Measurements from ENCODE around the gene TPD52L2.

The TPD52L2 gene

DNA sequence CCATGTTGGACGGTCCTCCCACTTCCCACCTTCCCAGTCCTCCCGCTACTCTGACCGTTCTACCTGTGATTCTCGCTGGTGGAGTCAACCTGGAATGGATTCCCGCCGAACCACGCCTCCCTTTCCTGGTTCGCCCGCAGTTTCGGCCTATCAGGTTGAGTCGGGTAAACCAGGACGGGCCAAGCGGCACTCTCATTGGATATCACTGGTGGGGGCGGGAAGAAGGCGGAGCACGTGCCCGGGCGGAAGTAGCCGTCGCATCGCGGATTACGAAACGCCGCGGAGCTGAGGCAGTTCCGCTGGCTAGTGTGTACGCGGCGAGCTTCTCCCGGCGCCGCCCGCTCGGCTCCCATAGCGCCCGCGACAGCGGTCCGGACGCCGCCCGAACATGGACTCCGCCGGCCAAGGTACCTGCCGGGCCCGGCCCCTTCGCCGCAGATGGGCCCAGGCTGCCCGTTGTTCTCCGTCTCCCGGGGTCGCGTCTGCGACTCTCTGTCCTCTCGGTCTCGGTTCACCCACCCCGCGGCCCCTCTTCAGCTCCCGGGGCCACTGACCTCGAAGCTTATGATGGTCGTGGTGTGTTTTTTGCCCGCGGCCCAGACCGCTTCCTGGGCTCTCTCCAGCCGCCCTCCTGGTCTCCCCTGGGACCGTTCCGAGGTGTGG, at the start of gene TPD52L2:
TSS of gene TPD52L2 (plus strand) at position 293 of the 663 bp plus-strand sequence. CDS start at position 389, 96 bp downstream.
- DNase-seq (ENCODE audit: low read depth), result peak; percentile 98

DNA sequence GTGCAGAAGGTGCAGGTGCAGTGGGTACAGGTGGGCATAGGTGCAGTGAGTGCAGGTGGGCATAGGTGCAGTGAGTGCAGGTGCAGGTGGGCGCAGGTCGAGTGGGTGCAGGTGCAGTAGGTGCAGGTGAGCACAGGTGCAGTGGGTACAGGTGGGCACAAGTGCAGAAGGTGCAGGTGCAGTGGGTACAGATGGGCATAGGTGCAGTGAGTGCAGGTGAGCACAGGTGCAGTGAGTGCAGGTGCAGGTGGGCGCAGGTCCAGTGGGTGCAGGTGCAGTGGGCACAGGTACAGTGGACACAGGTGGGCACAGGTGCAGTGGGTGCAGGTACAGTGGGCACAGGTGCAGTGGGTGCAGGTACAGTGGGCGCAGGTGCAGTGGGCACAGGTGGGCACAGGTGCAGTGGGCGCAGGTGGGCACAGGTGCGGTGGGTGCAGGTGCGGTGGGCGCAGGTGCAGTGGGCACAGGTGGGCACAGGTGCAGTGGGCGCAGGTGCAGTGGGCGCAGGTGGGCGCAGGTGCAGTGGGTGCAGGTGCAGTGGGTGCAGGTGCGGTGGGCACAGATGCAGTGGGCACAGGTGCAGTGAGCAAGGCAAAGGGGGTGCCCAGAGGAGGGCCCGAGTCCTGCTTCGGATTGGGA, 49.3 kb upstream of the TPD52L2 start:
- no peak for DNase-seq (ENCODE audit: low read depth)

DNA sequence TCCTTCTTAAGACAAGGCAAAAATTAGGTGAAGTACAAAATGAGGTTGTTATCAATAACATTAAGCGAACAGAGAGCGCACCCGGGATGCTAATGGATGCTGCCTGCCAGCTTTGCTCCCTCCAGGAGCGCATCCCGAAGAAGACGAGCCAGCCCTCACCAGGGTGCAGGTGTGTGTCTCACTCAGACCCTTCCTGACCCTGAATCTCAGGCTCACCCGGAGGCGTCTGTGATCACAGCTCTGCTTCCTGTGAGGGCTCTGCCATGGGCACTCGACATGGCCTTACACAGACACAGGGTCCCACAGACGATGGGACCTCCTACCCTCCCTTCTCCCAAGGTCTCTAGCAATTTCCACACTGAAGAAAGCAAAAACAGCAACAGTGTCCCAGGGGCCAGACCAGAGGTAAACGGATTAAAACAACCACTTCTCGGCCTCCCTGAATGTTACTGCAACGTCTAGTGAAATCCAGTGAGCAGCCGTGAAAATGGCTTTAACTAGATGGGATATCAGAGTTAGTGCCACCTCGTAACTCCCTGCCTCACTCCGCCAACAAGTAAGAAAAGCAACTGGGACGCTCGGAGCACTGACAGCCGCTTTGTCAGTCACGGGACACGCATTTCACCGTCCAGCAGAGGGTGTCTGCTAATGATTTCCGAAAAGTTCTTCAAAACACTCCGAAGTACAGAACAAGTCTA, 45.7 kb upstream of the TPD52L2 start:
- DNase-seq (ENCODE audit: low read depth), result no peak

DNA sequence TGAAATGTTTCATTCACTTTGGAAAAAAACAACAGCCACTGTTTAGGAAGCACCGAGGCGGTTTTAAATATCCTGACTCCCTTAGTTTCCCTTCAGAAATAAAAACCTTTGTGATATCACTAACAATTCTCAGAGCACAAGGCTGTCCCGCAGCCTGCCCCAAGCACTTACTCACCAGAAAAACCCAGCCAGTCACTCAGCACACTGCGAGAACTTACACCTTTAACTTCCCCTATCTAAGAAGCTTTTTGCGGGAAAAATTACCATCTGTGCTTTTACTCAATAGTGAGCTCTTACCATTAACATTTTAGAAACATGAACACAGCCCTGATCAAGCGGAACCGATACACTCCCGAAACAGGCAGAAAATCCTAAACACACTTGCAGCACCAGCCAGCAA, 43.3 kb upstream of the TPD52L2 start:
- DNase-seq (ENCODE audit: low read depth), result no peak

DNA sequence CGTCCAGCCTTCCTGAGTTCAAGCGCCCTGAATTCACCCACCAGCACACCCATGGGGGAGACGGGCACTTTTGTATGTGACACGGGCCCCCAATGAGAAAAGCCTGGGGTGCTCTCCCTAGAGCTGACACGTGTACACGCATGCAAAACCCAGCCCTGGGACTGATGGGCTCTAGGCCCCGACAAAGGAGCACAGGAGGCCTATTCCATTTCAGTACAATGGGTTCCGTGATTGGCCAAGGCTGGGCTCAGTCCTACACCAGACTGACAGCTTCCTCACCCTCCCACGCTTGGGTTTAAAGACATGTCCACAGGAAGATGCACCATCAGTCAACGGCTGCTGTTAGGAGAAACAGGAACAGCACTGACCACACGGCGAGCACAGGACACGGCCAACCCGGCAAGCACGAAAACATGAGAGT, 42.8 kb upstream of the TPD52L2 start:
- no peak for DNase-seq (ENCODE audit: low read depth)

DNA sequence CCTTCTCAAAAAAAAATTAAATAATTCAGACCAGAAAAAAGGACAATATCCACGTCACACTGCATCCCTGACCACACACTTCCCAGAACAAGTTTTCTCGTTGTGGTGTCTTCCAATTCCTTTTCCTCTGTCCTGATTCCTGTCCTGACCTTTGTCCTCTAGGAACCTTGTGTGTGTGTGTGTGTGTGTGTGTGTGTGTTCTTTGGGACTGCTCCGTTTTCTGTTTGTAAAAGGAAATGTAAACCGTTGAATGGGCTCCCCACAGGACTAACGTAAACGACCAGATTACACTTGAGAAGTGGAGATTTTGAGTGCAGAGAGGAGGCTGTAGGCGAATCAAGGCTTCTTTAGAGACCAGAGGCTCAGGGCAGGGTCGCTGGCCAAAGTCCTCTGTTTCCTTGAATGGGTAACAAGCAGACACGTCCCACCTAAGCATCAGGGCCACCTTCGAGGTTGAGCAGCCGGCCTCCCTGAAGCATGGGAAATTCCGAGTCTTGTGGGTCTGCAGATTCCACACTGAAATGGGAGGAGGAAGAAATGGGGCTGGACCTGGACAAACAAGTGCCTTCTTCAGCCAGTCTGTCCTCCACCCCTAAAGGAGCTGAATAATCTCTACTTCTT, 41.3 kb upstream of the TPD52L2 start:
- no peak for DNase-seq (ENCODE audit: low read depth)

DNA sequence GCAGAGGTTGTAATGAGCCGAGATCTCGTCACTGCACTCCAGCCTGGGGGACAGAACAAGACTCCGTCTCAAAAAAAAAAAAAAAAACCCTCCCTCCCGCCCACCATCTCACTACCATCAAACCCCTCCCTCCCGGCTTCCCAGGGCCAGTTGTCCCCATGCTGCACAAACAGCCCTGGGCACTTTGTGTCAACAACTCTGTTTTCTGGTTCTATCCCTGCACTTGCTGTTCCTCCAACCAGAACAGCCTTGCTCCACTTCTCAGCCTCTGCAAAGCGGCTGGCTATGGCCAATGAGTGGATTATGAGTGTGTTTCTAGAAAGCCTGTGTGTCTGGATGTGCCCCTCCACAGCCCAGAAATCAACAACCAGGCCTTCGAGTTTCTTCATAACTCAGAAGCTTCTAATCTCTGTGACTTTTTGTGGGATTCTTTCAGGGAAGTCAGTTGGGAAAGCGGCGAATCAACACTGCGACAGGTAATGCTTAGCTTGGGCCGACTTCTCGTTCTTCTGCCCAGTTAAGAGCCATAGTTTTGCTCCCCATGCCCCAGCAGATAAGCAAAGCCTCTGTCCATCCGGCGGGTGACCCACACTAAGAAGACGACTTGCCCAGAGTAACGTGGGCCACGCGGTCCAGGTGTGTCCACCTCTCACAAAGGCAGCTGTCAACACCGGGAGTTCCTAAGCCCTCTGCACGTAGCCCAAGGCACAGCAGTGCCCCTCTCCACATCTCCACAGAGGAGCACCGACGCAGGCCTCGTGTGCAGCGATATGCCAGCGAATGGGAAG, 39.5 kb upstream of the TPD52L2 start:
- no peak for DNase-seq (ENCODE audit: low read depth)

DNA sequence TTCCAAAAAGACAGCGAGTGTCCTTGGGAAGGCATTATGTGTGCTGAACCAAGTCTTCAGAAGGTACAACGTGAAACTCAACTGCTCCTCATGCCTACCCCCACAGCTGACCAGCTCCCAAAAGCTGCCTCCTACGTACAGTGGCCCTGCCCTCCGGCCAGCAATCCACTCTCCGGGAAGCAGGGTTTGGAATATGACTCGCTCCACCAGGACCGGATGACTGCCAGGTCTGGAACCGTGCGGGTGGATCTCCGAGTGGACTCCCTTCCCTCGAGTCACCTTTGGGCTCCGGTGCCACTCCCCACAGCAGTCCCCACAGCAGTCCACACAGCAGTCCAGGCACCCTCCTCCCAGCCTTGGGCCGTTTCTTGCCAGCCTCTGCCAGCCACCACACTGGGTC, 38.3 kb upstream of the TPD52L2 start:
- no peak for DNase-seq (ENCODE audit: low read depth)

DNA sequence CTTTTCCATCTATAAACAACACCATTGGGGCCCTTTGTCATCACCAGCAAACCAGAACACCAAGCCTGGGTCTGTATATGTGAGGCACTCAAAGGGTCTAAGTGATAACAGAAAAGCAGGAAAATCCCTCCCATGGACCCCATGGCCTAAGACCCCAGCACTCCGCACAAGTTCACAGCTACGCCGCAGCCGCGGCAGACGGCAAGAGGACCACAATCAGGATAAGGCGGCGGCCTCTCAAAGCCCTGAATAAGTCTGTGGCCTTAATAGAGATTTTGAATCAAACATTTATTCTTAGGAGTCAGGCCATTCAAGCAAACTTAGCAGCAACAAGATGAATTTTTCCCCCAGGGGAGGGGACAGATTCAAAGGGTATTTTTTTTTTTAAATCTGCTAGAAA, 36.9 kb upstream of the TPD52L2 start:
- no peak for DNase-seq (ENCODE audit: low read depth)

DNA sequence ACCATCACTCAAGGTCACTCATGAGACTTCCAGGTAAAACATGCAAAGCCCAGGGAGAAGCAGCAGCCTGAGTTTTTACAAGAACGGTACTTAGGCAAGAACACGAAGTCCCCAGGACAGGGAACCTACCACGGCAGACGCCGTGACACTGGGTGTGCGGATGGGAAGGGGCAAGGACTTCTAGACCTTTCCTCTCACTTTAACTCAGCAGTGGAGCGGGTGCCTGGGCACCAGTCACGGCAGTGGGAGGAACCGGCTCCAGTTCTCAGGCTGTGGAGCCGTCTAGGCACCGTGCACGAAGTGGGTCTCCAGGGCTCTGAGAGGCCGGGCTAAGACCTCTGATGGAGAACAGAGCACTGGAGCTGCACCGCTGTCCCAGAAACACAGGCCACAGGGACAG, 36.5 kb upstream of the TPD52L2 start:
- no peak for DNase-seq (ENCODE audit: low read depth)

DNA sequence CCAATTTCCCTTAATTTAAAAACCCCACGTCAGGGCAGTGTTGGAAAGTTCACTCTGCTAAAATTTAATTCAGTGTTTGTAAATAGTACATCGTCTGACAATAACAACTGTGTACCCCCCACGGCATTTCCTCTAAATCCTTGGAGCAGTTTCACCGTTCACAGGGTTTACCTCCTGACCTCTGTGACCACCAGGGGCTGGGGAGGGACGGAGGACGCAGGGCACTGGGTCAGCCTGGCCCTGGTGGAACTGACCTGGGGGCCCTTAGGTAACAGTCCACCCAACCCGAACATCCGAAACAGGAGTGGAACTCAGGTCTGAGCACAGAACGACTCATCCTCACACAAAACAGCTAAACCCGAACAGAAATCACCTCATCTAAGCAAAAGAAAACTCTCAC, 36.1 kb upstream of the TPD52L2 start:
- DNase-seq (ENCODE audit: low read depth), result no peak

DNA sequence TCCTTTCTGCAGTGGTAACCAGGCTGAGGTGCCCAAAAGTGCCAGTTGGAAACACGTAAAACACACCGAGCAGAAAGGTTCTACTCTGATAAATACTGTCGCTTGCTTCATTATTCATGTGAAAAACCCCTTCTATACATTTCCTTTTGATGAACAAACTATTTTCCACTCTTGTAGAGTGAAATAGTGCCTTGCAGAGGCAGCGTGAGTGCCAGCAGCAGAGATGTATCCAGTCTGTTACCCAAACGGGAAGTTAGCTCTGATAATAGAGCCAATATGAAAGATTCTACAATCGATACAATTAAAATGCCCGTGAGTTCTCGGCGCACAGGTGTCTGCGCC, 35.5 kb upstream of the TPD52L2 start:
- no peak for DNase-seq (ENCODE audit: low read depth)

DNA sequence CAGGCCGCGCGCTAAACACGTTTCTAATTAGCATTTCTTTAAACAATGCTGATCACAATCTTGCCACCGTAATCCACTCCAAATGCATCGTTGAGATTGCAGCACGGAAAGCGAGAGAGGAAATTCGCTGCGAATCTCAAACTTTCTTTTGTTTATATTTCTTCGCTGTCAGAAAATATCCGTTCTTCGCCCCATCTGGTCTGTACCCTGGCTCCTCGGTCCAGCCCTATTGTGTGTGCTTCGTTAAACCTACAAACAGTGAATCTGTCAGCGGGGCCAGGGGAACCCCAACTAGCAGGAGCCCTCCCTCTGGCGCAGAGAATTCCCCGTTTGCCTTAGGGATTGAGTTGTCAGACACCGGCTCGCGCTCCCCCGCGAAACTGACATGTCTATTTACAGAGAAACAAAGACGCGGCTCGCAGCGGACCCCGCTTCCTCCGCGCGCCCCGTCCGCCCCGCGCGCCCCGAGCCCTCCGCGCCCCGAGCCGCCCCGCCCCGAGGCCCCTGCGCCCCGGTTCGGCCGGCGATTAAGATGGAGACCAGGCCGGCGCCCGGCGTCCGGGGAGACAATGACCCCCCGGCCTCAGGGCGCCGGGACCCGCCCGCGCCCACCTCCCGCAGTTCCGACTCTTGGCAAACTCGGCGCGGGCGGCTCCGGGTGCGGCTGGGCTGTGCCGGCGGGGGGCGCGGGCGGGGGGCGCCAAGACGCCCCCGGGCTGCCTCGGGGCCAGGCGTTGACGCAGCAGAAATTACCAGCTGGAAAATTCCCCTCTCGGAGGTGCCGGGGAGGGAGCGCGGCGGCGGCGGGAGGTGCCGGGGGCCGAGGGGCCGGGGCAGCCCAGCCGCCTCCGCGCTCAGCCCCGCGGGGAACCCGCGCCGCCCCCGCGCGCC, 34.9 kb upstream of the TPD52L2 start:
- DNase-seq (ENCODE audit: low read depth), result no peak

DNA sequence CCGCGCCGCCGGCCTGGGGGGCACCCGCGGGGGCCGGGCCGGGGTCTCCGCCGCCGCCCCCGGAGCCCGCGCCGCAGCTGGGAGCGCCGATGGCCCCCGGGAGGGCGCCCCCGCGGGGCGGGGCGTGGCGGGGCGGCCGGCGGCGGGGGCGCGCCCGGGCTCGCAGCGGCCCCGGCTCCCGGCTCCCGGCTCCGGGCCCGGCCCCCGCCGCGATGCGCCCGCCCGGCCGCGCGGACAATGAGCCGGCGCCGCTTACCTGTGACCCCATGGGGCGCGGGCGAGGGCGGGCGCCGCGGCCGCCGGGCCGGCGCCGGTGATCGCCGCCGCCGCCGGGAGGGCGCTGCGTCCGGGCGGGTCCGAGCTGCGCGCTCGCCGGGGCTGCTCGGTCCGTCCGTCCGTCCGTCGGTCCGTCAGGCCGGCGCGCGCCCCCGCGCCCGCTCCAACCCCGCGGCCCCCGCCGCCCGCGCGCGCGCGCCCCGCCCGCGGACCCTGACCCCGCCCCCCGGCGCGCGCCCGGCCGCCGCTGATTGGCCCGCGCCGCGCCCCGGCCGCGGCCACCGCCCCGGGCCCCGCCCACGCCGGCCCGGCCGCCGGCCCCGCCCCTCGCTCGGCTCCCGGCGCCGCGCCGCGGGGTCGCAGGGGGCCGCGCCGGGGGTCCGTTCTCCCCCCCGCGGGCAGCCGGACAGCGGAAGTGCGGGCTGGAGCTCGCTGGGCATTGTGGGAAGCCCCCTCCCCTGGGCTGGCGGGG, 34.1 kb upstream of the TPD52L2 start, which contains the start of gene ZBTB46:
TSS of gene ZBTB46 (minus strand) at position 424 of the 748 bp plus-strand sequence. CDS start 40,507 bp downstream, outside the sequence.
- DNase-seq (ENCODE audit: low read depth), result no peak

DNA sequence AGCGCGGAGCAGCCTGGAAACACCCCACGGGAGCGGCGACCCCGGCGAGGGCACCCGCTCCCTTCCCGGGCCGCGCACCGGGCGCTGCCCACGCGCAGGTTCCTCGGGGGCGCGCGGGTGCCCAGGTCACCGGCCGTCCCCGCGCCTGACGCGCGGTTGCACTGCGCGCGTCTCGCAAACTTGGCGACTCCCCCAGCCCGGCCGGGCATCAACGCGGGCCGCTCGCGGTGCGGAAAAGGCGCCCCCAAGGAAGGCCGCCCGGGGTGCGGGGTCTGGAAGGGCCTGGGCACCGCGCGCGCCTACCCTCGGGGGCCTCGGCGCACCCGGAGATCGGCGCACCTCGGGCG, 33.5 kb upstream of the TPD52L2 start:
- DNase-seq (ENCODE audit: low read depth), result no peak

DNA sequence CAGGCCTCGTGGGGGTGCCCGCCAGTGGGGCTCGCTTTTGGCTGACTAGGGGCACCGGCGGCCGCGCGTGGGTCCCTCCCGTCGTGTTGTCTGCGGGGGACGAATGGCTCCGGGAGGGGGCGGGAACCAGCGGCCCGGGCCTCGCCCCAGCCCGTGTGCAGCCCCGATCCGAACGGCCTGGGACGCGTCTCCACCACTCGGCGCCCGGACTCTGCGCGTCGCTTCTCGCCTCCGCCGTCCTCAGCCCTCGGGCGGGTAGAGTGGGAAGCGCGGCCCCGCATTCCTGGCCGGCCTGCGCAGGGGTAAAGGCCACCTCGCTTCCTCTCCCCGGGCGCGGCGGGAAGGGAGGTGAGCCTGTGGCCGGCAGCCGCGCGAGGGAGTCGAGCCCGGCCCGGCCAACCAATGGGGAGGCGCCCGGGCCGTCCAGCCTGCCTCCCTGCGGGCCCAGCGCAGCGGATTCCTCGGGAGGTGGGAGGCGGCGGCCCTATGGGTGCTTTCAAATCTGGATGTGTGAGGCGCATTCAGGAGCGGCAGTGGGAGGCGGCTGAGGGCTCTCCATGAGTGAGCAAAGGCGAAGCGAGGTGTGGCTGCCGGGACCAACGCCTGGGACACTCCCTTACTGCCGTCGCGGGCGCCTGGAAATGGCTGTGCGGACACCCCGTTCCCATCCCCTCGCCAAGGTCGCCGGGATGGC, 32.9 kb upstream of the TPD52L2 start:
- no peak for DNase-seq (ENCODE audit: low read depth)

DNA sequence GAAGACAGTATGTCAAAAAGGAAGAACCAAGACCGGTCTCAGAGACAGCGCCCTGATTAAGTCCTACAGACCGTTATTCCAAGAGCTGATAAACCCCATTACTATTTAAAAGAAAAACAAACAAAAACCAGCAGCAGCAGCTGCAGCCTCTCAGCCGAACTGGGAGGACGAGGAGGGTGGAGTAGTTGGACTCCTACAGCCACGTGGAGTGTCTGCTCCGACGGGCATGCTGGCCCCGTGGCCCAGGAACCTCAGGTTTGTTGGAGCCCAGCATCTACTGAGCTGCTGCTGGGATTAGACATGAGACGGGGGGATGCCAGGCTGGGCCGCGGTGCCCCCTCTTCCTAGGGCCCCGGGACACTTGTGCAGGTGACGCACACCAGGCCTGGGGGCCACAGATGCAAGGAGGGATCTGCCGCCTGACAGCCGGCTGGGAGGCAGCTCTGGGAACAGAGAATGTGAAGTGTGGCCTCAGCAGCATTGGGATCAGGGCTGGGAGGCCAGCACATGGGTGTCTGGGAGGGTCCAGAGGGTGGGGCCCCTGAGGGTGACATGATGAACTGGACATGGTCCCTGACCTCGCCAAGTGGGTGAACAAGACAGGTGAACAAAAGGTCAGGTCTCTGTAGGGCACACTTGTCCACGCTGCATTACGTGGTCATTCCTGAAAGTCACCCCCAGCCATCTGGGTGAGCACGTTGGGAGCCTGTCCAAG, 31.1 kb upstream of the TPD52L2 start:
- DNase-seq (ENCODE audit: low read depth), result no peak

DNA sequence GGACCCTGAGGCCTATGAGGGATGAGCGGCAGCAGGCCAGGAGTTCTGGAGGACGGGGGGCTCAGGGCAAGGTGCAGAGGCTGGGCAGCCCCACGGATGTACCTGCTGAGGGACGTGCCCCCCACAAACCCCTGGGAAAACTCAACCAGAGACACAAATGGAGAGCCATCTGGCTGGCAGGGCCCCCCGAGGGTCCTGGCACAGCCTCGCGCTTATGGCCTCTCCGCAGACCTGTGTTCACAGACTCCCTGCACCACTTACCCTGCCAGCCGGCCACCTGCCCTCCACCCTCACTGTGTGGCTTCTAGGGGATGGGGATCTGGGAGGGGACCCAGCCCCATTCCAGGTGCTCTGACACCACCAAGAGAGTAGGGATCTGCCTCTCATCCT, 30.6 kb upstream of the TPD52L2 start:
- DNase-seq (ENCODE audit: low read depth), result no peak

All from stimulated activated CD8-positive, alpha-beta memory T cell treated with anti-CD3 and anti-CD28 coated beads, Interleukin-15, amount 100 ng/mL, for 1 hour (primary cell).